SK-N-SH treated with all-trans-retinoic acid at 6 μM for 48 hours (cell line): ENCODE results near the gene IMMP2L.

Experiments used
- ATAC-seq: fragments of 200-7000 bp; cut with Tn5 transposase; 3 replicates; pipeline ENCODE4 v1.9.1; 2020; ENCODE audit warnings: mild to moderate bottlenecking, moderate library complexity
- ARNTL ChIP-seq: fragments of 450-650 bp; formaldehyde crosslinking; IDR thresholded peaks from 2 replicates; pipeline ENCODE4 v1.5.0; 2020; ENCODE audit warnings: low read depth, mild to moderate bottlenecking, moderate library complexity, borderline replicate concordance
- BACH2 ChIP-seq: fragments of 250-450 bp; sonication (Bioruptor Pico); IDR thresholded peaks from 2 replicates; pipeline ENCODE4 v1.9.0; 2021; ENCODE audit warnings: mild to moderate bottlenecking, borderline replicate concordance
- CREB5 ChIP-seq: fragments of 250-450 bp; sonication (Bioruptor Pico); IDR thresholded peaks from 2 replicates; pipeline ENCODE4 v1.5.1; 2020; ENCODE audit warnings: low read depth, mild to moderate bottlenecking, moderate library complexity
- CSDC2 ChIP-seq: fragments of 250-450 bp; sonication (Bioruptor Pico); IDR thresholded peaks from 2 replicates; pipeline ENCODE4 v1.5.0; 2020; ENCODE audit warnings: mild to moderate bottlenecking, moderate library complexity
- CSRNP3 ChIP-seq: fragments of 250-450 bp; sonication (Bioruptor Pico); IDR thresholded peaks from 2 replicates; pipeline ENCODE4 v1.5.1; 2021; ENCODE audit warnings: mild to moderate bottlenecking, moderate library complexity
- ESRRG ChIP-seq: fragments of 250-450 bp; sonication (Bioruptor Pico); IDR thresholded peaks from 2 replicates; pipeline ENCODE4 v1.6.1; 2021; ENCODE audit warnings: mild to moderate bottlenecking
- GLIS3 ChIP-seq: fragments of 250-450 bp; sonication (Bioruptor Pico); IDR thresholded peaks from 2 replicates; pipeline ENCODE4 v1.5.0; 2020; ENCODE audit warnings: mild to moderate bottlenecking, moderate library complexity
- ISL1 ChIP-seq: fragments of 250-450 bp; sonication (Bioruptor Pico); IDR thresholded peaks from 2 replicates; pipeline ENCODE4 v2.1.2; 2022; ENCODE audit warnings: mild to moderate bottlenecking, moderate library complexity
- OSR1 ChIP-seq: fragments of 250-450 bp; sonication (Bioruptor Pico); IDR thresholded peaks from 2 replicates; pipeline ENCODE4 v1.8.0; 2022; ENCODE audit warnings: moderate library complexity, mild to moderate bottlenecking, inconsistent platforms
- PPARA ChIP-seq: fragments of 250-450 bp; sonication (Bioruptor Pico); IDR thresholded peaks from 2 replicates; pipeline ENCODE4 v1.5.0; 2020; ENCODE audit warnings: mild to moderate bottlenecking, borderline replicate concordance
- RARB ChIP-seq: fragments of 250-450 bp; sonication (Bioruptor Pico); IDR thresholded peaks from 2 replicates; pipeline ENCODE4 v1.8.0; 2021; ENCODE audit warnings: mild to moderate bottlenecking, moderate library complexity
- SNAI2 ChIP-seq: fragments of 250-450 bp; sonication (Bioruptor Pico); IDR thresholded peaks from 2 replicates; pipeline ENCODE4 v1.5.0; 2020; ENCODE audit warnings: mild to moderate bottlenecking, moderate library complexity
- TCF4 ChIP-seq: fragments of 250-450 bp; sonication (Bioruptor Pico); IDR thresholded peaks from 2 replicates; pipeline ENCODE4 v1.8.0; 2021; ENCODE audit warnings: mild to moderate bottlenecking, moderate library complexity, borderline replicate concordance
- TOX ChIP-seq: fragments of 250-450 bp; sonication (Bioruptor Pico); IDR thresholded peaks from 2 replicates; pipeline ENCODE4 v1.8.0; 2021; ENCODE audit warnings: mild to moderate bottlenecking, moderate library complexity, borderline replicate concordance
- ZC3H10 ChIP-seq: fragments of 250-450 bp; sonication (Bioruptor Pico); IDR thresholded peaks from 2 replicates; pipeline ENCODE4 v1.5.1; 2021; ENCODE audit warnings: mild to moderate bottlenecking, moderate library complexity
- ZFP3 ChIP-seq: fragments of 250-450 bp; sonication (Bioruptor Pico); IDR thresholded peaks from 2 replicates; pipeline ENCODE4 v1.5.0; 2020; ENCODE audit warnings: mild to moderate bottlenecking, moderate library complexity
- ZFP30 ChIP-seq: fragments of 450-650 bp; formaldehyde crosslinking; IDR thresholded peaks from 2 replicates; pipeline ENCODE4 v1.5.0; 2022; ENCODE audit warnings: mild to moderate bottlenecking, moderate library complexity
- ZNF565 ChIP-seq: fragments of 450-650 bp; formaldehyde crosslinking; conservative IDR thresholded peaks from 2 replicates; pipeline ENCODE4 v1.5.0; 2020; ENCODE audit warnings: low read depth, mild to moderate bottlenecking, moderate library complexity
- ZNF70 ChIP-seq: fragments of 450-650 bp; formaldehyde crosslinking; IDR thresholded peaks from 2 replicates; pipeline ENCODE4 v1.5.0; 2020; ENCODE audit warnings: mild to moderate bottlenecking, moderate library complexity
- ZNF8 ChIP-seq: fragments of 450-650 bp; formaldehyde crosslinking; IDR thresholded peaks from 2 replicates; pipeline ENCODE4 v1.5.0; 2020; ENCODE audit warnings: mild to moderate bottlenecking, moderate library complexity
- TF ChIP-seq, protein P1 (sequence below): fragments of 250-450 bp; sonication (Bioruptor Pico); IDR thresholded peaks from 2 replicates; pipeline ENCODE4 v1.5.0; 2020; ENCODE audit warnings: mild to moderate bottlenecking, moderate library complexity
- TF ChIP-seq, protein P2 (sequence below): fragments of 250-450 bp; sonication (Bioruptor Pico); IDR thresholded peaks from 2 replicates; pipeline ENCODE4 v1.8.0; 2021; ENCODE audit warnings: low read depth, mild to moderate bottlenecking, moderate library complexity, borderline replicate concordance

Gene IMMP2L

DNA sequence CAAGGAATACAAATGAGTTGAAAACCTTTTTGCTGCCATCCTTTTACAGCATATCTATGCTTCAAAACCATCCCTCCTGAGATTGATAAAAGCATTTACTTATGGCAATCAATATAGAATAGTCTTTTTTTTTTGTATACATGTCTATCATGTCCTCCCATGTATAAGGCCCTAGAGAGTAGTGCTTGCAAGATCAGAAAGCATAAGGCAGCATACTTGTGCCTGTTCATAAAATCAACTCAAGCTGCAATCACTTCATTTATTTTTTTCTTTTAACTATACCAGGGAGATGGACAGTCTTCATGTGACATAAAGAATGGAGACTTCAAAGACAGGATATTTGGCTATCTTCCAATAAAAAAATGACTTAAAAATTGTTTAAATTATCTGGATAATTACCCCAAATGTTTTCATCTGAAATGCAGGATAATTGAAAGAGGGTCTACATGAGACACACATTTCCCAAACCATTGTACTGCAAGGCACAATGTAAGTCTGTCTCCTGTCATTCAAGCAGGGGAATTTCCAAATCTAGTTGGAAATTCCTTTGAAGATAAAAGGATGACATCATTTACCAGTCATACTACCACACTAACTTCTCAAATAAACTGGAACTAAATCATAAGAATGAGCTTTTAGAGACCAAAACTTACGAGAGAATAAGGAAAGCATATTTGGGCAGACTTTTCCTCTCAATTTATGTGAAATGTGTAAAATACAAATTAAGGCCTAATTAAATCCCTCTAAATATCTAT lies 448.9 kb downstream of the IMMP2L start:
- ATAC-seq = peak; percentile 77
- peak; percentile 51; the same call in 1 of the 2 replicates for TF ChIP-seq ZFP30 (CRISPR knock-in tag)
- no peak for TF ChIP-seq CSDC2 (CRISPR knock-in tag)
- TF ChIP-seq SNAI2 = peak; percentile 65; the same call in 1 of the 2 replicates
- TF ChIP-seq TCF4 = peak; percentile 38; the same call in 1 of the 2 replicates
- peak; percentile 98 for TF ChIP-seq CREB5 (CRISPR knock-in tag)
- TF ChIP-seq PPARA = no peak
- TF ChIP-seq ISL1 (CRISPR knock-in tag) = peak; percentile 76
- no peak for TF ChIP-seq ZNF565 (CRISPR knock-in tag)
- TF ChIP-seq, protein P1, sequence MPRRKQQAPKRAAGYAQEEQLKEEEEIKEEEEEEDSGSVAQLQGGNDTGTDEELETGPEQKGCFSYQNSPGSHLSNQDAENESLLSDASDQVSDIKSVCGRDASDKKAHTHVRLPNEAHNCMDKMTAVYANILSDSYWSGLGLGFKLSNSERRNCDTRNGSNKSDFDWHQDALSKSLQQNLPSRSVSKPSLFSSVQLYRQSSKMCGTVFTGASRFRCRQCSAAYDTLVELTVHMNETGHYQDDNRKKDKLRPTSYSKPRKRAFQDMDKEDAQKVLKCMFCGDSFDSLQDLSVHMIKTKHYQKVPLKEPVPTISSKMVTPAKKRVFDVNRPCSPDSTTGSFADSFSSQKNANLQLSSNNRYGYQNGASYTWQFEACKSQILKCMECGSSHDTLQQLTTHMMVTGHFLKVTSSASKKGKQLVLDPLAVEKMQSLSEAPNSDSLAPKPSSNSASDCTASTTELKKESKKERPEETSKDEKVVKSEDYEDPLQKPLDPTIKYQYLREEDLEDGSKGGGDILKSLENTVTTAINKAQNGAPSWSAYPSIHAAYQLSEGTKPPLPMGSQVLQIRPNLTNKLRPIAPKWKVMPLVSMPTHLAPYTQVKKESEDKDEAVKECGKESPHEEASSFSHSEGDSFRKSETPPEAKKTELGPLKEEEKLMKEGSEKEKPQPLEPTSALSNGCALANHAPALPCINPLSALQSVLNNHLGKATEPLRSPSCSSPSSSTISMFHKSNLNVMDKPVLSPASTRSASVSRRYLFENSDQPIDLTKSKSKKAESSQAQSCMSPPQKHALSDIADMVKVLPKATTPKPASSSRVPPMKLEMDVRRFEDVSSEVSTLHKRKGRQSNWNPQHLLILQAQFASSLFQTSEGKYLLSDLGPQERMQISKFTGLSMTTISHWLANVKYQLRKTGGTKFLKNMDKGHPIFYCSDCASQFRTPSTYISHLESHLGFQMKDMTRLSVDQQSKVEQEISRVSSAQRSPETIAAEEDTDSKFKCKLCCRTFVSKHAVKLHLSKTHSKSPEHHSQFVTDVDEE (CRISPR knock-in tag) = peak; percentile 69; the same call in 1 of the 2 replicates

GRCh38 chr7:111112439-111112838 lies 449.9 kb downstream of the IMMP2L start:
- ATAC-seq = peak; percentile 68
- no peak for TF ChIP-seq ZFP3 (CRISPR knock-in tag)
- TF ChIP-seq ZFP30 (CRISPR knock-in tag) = no peak
- TF ChIP-seq OSR1 (CRISPR knock-in tag) = no peak
- no peak for TF ChIP-seq GLIS3
- TF ChIP-seq TOX (CRISPR knock-in tag) = no peak; the same call in 1 of the 2 replicates
- TF ChIP-seq, protein P1 (CRISPR knock-in tag) = no peak
- no peak for TF ChIP-seq ZC3H10
- no peak for TF ChIP-seq ZNF8 (CRISPR knock-in tag)
- no peak for TF ChIP-seq ZNF565 (CRISPR knock-in tag)
- TF ChIP-seq PPARA = no peak
- no peak for TF ChIP-seq ZNF70 (CRISPR knock-in tag)
- no peak for TF ChIP-seq TCF4
- TF ChIP-seq RARB (CRISPR knock-in tag) = no peak; the same call in 1 of the 2 replicates
- TF ChIP-seq CREB5 (CRISPR knock-in tag) = no peak
- no peak for TF ChIP-seq ARNTL (CRISPR knock-in tag)
- TF ChIP-seq BACH2 (CRISPR knock-in tag) = no peak
- TF ChIP-seq ESRRG (CRISPR knock-in tag) = no peak

DNA sequence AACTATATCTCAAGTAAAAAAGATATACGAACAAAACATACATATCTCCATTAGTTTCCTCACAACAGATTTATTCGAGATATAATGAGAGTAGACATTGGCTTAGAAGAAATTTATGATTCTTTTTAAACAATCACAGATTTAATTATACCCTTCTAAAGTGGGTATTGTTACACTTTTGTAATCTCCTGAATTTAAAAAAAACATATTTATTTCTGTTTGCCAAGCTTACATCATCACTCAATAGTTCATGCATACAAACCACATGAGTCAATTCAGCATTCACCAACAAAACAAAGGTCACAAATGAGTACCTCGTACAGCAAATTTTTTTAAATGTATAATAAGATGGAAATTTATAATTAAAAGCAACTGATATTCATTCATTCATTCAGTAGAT lies 453.8 kb downstream of the IMMP2L start:
- TF ChIP-seq CSRNP3 = no peak
- TF ChIP-seq, protein P2, sequence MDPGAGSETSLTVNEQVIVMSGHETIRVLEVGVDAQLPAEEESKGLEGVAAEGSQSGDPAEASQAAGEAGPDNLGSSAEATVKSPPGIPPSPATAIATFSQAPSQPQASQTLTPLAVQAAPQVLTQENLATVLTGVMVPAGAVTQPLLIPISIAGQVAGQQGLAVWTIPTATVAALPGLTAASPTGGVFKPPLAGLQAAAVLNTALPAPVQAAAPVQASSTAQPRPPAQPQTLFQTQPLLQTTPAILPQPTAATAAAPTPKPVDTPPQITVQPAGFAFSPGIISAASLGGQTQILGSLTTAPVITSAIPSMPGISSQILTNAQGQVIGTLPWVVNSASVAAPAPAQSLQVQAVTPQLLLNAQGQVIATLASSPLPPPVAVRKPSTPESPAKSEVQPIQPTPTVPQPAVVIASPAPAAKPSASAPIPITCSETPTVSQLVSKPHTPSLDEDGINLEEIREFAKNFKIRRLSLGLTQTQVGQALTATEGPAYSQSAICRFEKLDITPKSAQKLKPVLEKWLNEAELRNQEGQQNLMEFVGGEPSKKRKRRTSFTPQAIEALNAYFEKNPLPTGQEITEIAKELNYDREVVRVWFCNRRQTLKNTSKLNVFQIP (CRISPR knock-in tag) = no peak
- no peak for TF ChIP-seq TCF4
- TF ChIP-seq ZNF565 (CRISPR knock-in tag) = no peak
- no peak for TF ChIP-seq SNAI2
- TF ChIP-seq ARNTL (CRISPR knock-in tag) = no peak
- TF ChIP-seq TOX (CRISPR knock-in tag) = peak; percentile 48; the same call in 1 of the 2 replicates
- TF ChIP-seq ZNF8 (CRISPR knock-in tag) = no peak
- no peak for TF ChIP-seq BACH2 (CRISPR knock-in tag)
- no peak for TF ChIP-seq ZFP30 (CRISPR knock-in tag)
- TF ChIP-seq ESRRG (CRISPR knock-in tag) = no peak
- TF ChIP-seq ISL1 (CRISPR knock-in tag) = peak; percentile 84
- no peak for TF ChIP-seq ZC3H10
- TF ChIP-seq ZFP3 (CRISPR knock-in tag) = no peak
- TF ChIP-seq, all 23 proteins: peak for 2
- ATAC-seq = peak; percentile 61
